Measurements from ENCODE around the gene ESYT2. TPM values are rescaled to one million over a fixed set of nuclear protein-coding genes. Genes with fewer than 3 reads are reported as not detected.

Gene ESYT2
- total RNA-seq, 1 experiment from 2014 or later, result 66.6 TPM

DNA sequence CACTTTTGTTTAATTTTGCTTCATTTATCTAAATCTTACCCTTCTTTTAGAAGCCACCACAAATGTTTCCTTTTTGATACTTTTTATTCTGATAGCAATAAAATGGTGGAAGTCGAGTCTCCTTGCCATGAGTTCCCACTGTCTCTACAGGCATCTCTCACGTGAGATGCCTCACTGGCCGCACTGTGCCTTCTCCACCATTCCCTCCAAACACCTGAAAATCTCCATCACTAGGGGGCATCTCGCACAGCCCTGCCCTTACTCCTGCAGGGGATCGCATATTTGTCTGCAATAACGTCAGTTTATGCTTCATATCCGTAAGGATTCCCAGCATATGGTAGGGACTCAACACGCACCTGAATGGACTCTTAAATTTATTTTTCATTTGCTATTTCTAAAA lies 68.4 kb downstream of the ESYT2 start:
- peak; percentile 19 for DNase-seq
- H3K36me3 Mint-ChIP-seq (ENCODE audit: insufficient read depth, unreplicated experiment), result peaks cover 19% of the 10 kb centered on the region
- H3K4me1 Mint-ChIP-seq (ENCODE audit: low read depth, unreplicated experiment), result no peaks in the 10 kb centered on the region
- intact Hi-C loops (cut with micrococcal nuclease; ENCODE audit: unreplicated experiment), result no loop called here
- no TSS peak for BruUV-seq (replicated peaks)
- TF ChIP-seq, protein P1, sequence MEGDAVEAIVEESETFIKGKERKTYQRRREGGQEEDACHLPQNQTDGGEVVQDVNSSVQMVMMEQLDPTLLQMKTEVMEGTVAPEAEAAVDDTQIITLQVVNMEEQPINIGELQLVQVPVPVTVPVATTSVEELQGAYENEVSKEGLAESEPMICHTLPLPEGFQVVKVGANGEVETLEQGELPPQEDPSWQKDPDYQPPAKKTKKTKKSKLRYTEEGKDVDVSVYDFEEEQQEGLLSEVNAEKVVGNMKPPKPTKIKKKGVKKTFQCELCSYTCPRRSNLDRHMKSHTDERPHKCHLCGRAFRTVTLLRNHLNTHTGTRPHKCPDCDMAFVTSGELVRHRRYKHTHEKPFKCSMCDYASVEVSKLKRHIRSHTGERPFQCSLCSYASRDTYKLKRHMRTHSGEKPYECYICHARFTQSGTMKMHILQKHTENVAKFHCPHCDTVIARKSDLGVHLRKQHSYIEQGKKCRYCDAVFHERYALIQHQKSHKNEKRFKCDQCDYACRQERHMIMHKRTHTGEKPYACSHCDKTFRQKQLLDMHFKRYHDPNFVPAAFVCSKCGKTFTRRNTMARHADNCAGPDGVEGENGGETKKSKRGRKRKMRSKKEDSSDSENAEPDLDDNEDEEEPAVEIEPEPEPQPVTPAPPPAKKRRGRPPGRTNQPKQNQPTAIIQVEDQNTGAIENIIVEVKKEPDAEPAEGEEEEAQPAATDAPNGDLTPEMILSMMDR (IDR thresholded peaks at IDR 0.05; ENCODE audit: unreplicated experiment), result no peak
- H3K27ac Mint-ChIP-seq (ENCODE audit: unreplicated experiment), result no peak overlapping the region
- H3K9me3 Mint-ChIP-seq (ENCODE audit: low read depth, unreplicated experiment), result no peaks in the 10 kb centered on the region
- H3K4me3 Mint-ChIP-seq (ENCODE audit: low read depth, unreplicated experiment), result no peak overlapping the region
- CTCF ChIA-PET, result no interaction called here
- no peaks in the 10 kb centered on the region for H3K27me3 Mint-ChIP-seq (ENCODE audit: unreplicated experiment)

DNA sequence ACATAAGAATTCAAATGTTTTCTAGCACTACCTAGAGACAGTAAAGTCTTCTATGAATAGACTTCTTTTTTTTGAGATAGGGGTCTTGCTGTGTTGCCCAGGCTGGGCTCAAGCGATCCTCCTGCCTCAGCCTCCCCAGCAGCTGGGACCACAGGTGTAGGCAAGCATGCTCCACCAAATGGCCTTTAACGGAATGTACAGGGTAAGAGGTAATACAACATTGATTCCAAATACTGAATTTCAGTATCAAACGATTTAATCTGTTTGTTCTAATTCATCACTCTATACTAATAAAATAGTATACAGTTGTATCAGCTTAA lies 68.9 kb downstream of the ESYT2 start:
- Mint-ChIP-seq H3K27me3 (ENCODE audit: unreplicated experiment) (no peaks in the 10 kb centered on the region), H3K4me1 (ENCODE audit: low read depth, unreplicated experiment) (no peaks in the 10 kb centered on the region), H3K27ac (ENCODE audit: unreplicated experiment) (no peak overlapping the region), H3K9me3 (ENCODE audit: low read depth, unreplicated experiment) (no peaks in the 10 kb centered on the region), H3K36me3 (ENCODE audit: insufficient read depth, unreplicated experiment) (peaks cover 19% of the 10 kb centered on the region), H3K4me3 (ENCODE audit: low read depth, unreplicated experiment) (no peak overlapping the region)
- intact Hi-C loops (cut with micrococcal nuclease; ENCODE audit: unreplicated experiment), result no loop called here
- CTCF ChIA-PET, result no interaction called here
- DNase-seq, result no peak
- TF ChIP-seq, protein P1 (IDR thresholded peaks at IDR 0.05; ENCODE audit: unreplicated experiment), result no peak
- no TSS peak for BruUV-seq (replicated peaks)

DNA sequence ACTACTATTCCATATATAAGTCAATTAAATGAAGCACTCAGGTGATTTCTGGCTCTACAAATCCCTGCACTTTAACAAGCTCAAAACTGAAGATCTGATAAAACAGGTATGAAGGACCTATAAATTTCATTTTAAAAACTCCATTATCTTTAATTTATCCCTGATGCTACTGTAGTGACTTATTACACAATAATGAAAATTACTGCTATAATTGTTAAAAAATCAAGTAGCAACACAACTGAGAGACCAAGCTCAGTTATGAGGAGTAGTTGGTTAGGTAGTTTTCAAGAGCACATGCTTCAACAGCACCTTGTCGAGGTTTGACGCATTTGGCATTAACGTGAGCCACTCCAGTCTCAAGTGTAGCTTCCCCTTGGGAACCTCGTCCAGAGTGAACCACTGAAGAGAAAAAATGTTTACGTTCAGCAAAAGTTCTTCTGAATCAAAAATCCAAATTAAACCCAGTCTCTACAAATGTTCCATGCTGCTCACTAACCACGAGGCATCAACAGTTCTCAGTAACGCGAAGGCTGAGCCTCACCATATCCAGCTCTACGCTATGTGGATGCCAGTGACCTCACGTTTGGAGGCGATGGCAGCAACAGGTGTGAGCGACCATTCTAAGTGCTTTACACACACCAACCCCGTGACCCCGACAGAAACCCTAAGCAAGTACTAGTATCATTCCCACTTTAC lies 69.4 kb downstream of the ESYT2 start:
- peaks cover 19% of the 10 kb centered on the region for H3K36me3 Mint-ChIP-seq (ENCODE audit: insufficient read depth, unreplicated experiment)
- no peak overlapping the region for H3K4me3 Mint-ChIP-seq (ENCODE audit: low read depth, unreplicated experiment)
- CTCF ChIA-PET, result no interaction called here
- DNase-seq, result no peak
- no peak overlapping the region for H3K27ac Mint-ChIP-seq (ENCODE audit: unreplicated experiment)
- no peaks in the 10 kb centered on the region for H3K9me3 Mint-ChIP-seq (ENCODE audit: low read depth, unreplicated experiment)
- H3K27me3 Mint-ChIP-seq (ENCODE audit: unreplicated experiment), result no peaks in the 10 kb centered on the region
- intact Hi-C loops (cut with micrococcal nuclease; ENCODE audit: unreplicated experiment), result no loop called here
- H3K4me1 Mint-ChIP-seq (ENCODE audit: low read depth, unreplicated experiment), result no peaks in the 10 kb centered on the region
- no TSS peak for BruUV-seq (replicated peaks)
- TF ChIP-seq, protein P1 (IDR thresholded peaks at IDR 0.05; ENCODE audit: unreplicated experiment), result no peak

DNA sequence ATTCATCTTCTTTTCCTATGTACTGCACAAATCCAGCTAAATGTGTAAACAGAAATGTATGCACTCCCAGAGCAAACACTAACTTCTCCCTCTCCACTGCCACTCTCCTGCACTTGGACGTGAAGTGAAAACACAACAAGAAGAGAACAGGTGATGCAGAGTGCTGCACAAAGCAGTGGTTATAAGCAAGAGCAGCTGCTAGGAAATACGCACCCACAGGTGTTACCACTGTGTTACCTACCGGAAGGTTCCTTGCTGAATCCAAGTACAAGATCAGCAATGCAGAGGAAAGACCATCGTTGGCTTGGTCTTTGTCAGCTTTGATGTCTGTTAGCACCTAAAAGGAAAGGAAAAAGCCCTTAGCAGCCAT lies 70.1 kb downstream of the ESYT2 start:
- no peaks in the 10 kb centered on the region for H3K27me3 Mint-ChIP-seq (ENCODE audit: unreplicated experiment)
- TF ChIP-seq, protein P1 (IDR thresholded peaks at IDR 0.05; ENCODE audit: unreplicated experiment), result no peak
- DNase-seq, result no peak
- CTCF ChIA-PET, result no interaction called here
- H3K4me1 Mint-ChIP-seq (ENCODE audit: low read depth, unreplicated experiment), result no peaks in the 10 kb centered on the region
- no peak overlapping the region for H3K4me3 Mint-ChIP-seq (ENCODE audit: low read depth, unreplicated experiment)
- BruUV-seq (replicated peaks), result no TSS peak
- no peaks in the 10 kb centered on the region for H3K9me3 Mint-ChIP-seq (ENCODE audit: low read depth, unreplicated experiment)
- intact Hi-C loops (cut with micrococcal nuclease; ENCODE audit: unreplicated experiment), result no loop called here
- H3K27ac Mint-ChIP-seq (ENCODE audit: unreplicated experiment), result no peak overlapping the region
- peaks cover 19% of the 10 kb centered on the region for H3K36me3 Mint-ChIP-seq (ENCODE audit: insufficient read depth, unreplicated experiment)
